ENCODE results near the gene CNNM4.
A peak's percentile ranks its signal among the peaks of the same experiment; 100 is the strongest.

The CNNM4 gene

GRCh38 chr2:96739076-96739632 lies 21.5 kb upstream of the CNNM4 start:
- Histone ChIP-seq H3K9me3 (ENCODE audit: insufficient read depth, low read length) (no peaks in the 10 kb centered on the region), H3K36me3 (replicated peaks; ENCODE audit: low read depth, low read length) (peaks cover 11% of the 10 kb centered on the region), H3K27me3 (ENCODE audit: low read depth, low read length) (no peaks in the 10 kb centered on the region), H3K4me2 (ENCODE audit: low read length) (peak overlapping the region; percentile 84), H3K79me2 (ENCODE audit: low read length) (peaks cover 9% of the 10 kb centered on the region), H3K4me1 (ENCODE audit: low read length) (peaks cover 9% of the 10 kb centered on the region), H3K4me3 (ENCODE audit: low read length) (peak overlapping the region; percentile 85), H3K27ac (ENCODE audit: low read length) (no peak overlapping the region), H3K9ac (ENCODE audit: low read length) (peak overlapping the region; percentile 76), H4K20me1 (ENCODE audit: insufficient read depth, low read length) (no peaks in the 10 kb centered on the region), H2AFZ (ENCODE audit: low read depth, low read length) (no peak overlapping the region; the same call in 1 of the 2 replicates)
- TF ChIP-seq CTCF (IDR thresholded peaks at IDR 0.05; ENCODE audit: low read depth, low read length): no peak

GRCh38 chr2:96739633-96740428 lies 20.9 kb upstream of the CNNM4 start, which contains the start of gene LMAN2L:
Gene LMAN2L, minus strand, starts transcription at chr2:96740064. Its CDS starts 24 bp downstream, at chr2:96740040.
- peak within 1 kb of the TSS; percentile 86 for H3K4me2 ChIP-seq (ENCODE audit: low read length)
- H3K9ac ChIP-seq (ENCODE audit: low read length): peak within 1 kb of the TSS; percentile 76
- peaks cover 7% of the 10 kb centered on the region for H3K36me3 ChIP-seq (replicated peaks; ENCODE audit: low read depth, low read length)
- H3K4me3 ChIP-seq (ENCODE audit: low read length): peak within 1 kb of the TSS; percentile 85
- no peaks in the 10 kb centered on the region for H3K27me3 ChIP-seq (ENCODE audit: low read depth, low read length)
- no peak for TF ChIP-seq EZH2phosphoT487 (IDR thresholded peaks at IDR 0.05; ENCODE audit: low read depth)
- TF ChIP-seq CTCF (IDR thresholded peaks at IDR 0.05; ENCODE audit: low read depth, low read length): no peak
- peak within 1 kb of the TSS; percentile 99 for H2AFZ ChIP-seq (ENCODE audit: low read depth, low read length)
- H3K4me1 ChIP-seq (ENCODE audit: low read length): peaks cover 9% of the 10 kb centered on the region
- H3K9me3 ChIP-seq (ENCODE audit: insufficient read depth, low read length): no peaks in the 10 kb centered on the region
- peaks cover 9% of the 10 kb centered on the region for H3K79me2 ChIP-seq (ENCODE audit: low read length)
- H4K20me1 ChIP-seq (ENCODE audit: insufficient read depth, low read length): no peaks in the 10 kb centered on the region
- peak within 1 kb of the TSS; percentile 25; the same call in 1 of the 2 replicates for H3K27ac ChIP-seq (ENCODE audit: low read length)

- TF ChIP-seq EZH2phosphoT487 (IDR thresholded peaks at IDR 0.05; ENCODE audit: low read depth) (no peak), CTCF (IDR thresholded peaks at IDR 0.05; ENCODE audit: low read depth, low read length) (no peak)
- Histone ChIP-seq H4K20me1 (ENCODE audit: insufficient read depth, low read length) (no peaks in the 10 kb centered on the region), H3K79me2 (ENCODE audit: low read length) (no peaks in the 10 kb centered on the region), H3K27me3 (ENCODE audit: low read depth, low read length) (no peaks in the 10 kb centered on the region; the same call in 1 of the 2 replicates), H3K36me3 (replicated peaks; ENCODE audit: low read depth, low read length) (no peaks in the 10 kb centered on the region), H3K9ac (ENCODE audit: low read length) (no peak overlapping the region), H2AFZ (ENCODE audit: low read depth, low read length) (no peak overlapping the region), H3K4me3 (ENCODE audit: low read length) (no peak overlapping the region), H3K4me2 (ENCODE audit: low read length) (no peak overlapping the region), H3K27ac (ENCODE audit: low read length) (no peak overlapping the region), H3K4me1 (ENCODE audit: low read length) (no peaks in the 10 kb centered on the region), H3K9me3 (ENCODE audit: insufficient read depth, low read length) (no peaks in the 10 kb centered on the region)
These were observed 13.6 kb upstream of the CNNM4 start for GRCh38 chr2:96747061-96747617.

GRCh38 chr2:96751800-96752199 lies 8.9 kb upstream of the CNNM4 start:
- no peaks in the 10 kb centered on the region for H3K36me3 ChIP-seq (replicated peaks; ENCODE audit: low read depth, low read length)
- no peak overlapping the region for H2AFZ ChIP-seq (ENCODE audit: low read depth, low read length)
- no peaks in the 10 kb centered on the region for H3K4me1 ChIP-seq (ENCODE audit: low read length)
- TF ChIP-seq EZH2phosphoT487 (IDR thresholded peaks at IDR 0.05; ENCODE audit: low read depth) (no peak), CTCF (IDR thresholded peaks at IDR 0.05; ENCODE audit: low read depth, low read length) (no peak)
- H3K9ac ChIP-seq (ENCODE audit: low read length): no peak overlapping the region
- H4K20me1 ChIP-seq (ENCODE audit: insufficient read depth, low read length): no peaks in the 10 kb centered on the region
- H3K27me3 ChIP-seq (ENCODE audit: low read depth, low read length): no peaks in the 10 kb centered on the region; the same call in 1 of the 2 replicates
- H3K27ac ChIP-seq (ENCODE audit: low read length): no peak overlapping the region
- no peaks in the 10 kb centered on the region for H3K9me3 ChIP-seq (ENCODE audit: insufficient read depth, low read length)
- H3K79me2 ChIP-seq (ENCODE audit: low read length): no peaks in the 10 kb centered on the region
- H3K4me3 ChIP-seq (ENCODE audit: low read length): no peak overlapping the region
- no peak overlapping the region for H3K4me2 ChIP-seq (ENCODE audit: low read length)

Measured in OCI-LY3 (cell line).